ENCODE measurements around the gene NDUFA8. TPM values are rescaled to one million over a fixed set of nuclear protein-coding genes. Genes with fewer than 3 reads are reported as not detected.

The NDUFA8 gene
- total RNA-seq = 31.5 and 36.8 TPM in 2 replicates

GRCh38 chr9:122159026-122159924 is at the start of gene NDUFA8, which contains the start of gene MORN5:
TSS of gene NDUFA8 (minus strand) at chr9:122159779. CDS start at chr9:122159677, 102 bp downstream.
TSS of gene MORN5 (plus strand) at chr9:122159908. CDS start at chr9:122159973, 65 bp downstream.

Other genes starting within 250 kb of the NDUFA8 start
- gene TTLL11, start 66.5 kb downstream of the NDUFA8 start, total RNA-seq = 2.5 and 3.6 TPM in 2 replicates
- 0.60 TPM in 1 of 2 replicates, not detected in the other for gene MORN5, start 129 bp upstream of the NDUFA8 start, total RNA-seq
- gene LHX6, start 69.2 kb upstream of the NDUFA8 start, total RNA-seq = not detected in 2 replicates
- 5.8 and 7.1 TPM in 2 replicates for gene RBM18, start 105.1 kb upstream of the NDUFA8 start, total RNA-seq
- gene MRRF, start 105.1 kb upstream of the NDUFA8 start, total RNA-seq = 26.5 and 28.5 TPM in 2 replicates
- 18.6 and 26.4 TPM in 2 replicates for gene PTGS1, start 211.2 kb upstream of the NDUFA8 start, total RNA-seq

Data from bronchial smooth muscle cell (primary cell).